Activated CD8-positive, alpha-beta T cell treated with anti-CD3 and anti-CD28 coated beads, Interleukin-2, amount 10 ng/mL, durations not matched to agents 7 days and 5 days (primary cell): ENCODE data around the gene IGFBP7. TPM values are rescaled to one million over a fixed set of nuclear protein-coding genes. Genes with fewer than 3 reads are reported as not detected.

Experiments used
- ATAC-seq: fragments of 150-1000 bp; cut with Tn5 transposase; one replicate; pipeline ENCODE4 v1.10.0; 2021; ENCODE audit warnings: moderate library complexity
- CTCF ChIA-PET: fragments of 350-600 bp; sonication (Branson Sonifier 250); formaldehyde crosslinking; loops from one replicate; lab custom pipeline; 2021; ENCODE audit warnings: antibody characterized with exemption; lab: Charles Lee
- POLR2A ChIA-PET: fragments of 350-600 bp; sonication (Branson Sonifier 250); formaldehyde crosslinking; loops from one replicate; lab custom pipeline; 2021; ENCODE audit warnings: antibody characterized with exemption; lab: Charles Lee
- DNase-seq: peaks from one replicate; pipeline ENCODE4 v3.0.0-alpha.2; 2020
- H3K27ac Mint-ChIP-seq: one replicate; pipeline ENCODE4 v1.8.0; 2021; ENCODE audit warnings: mild to moderate bottlenecking, mixed read lengths
- H3K27me3 Mint-ChIP-seq: one replicate; pipeline ENCODE4 v1.8.0; 2021; ENCODE audit warnings: low read depth, mixed read lengths
- H3K36me3 Mint-ChIP-seq: one replicate; pipeline ENCODE4 v1.8.0; 2021; ENCODE audit warnings: low read depth, mixed read lengths
- H3K4me1 Mint-ChIP-seq: one replicate; pipeline ENCODE4 v1.8.0; 2021; ENCODE audit warnings: low read depth, mixed read lengths
- H3K4me3 Mint-ChIP-seq: one replicate; pipeline ENCODE4 v1.8.0; 2021; ENCODE audit warnings: mild to moderate bottlenecking, mixed read lengths
- H3K9me3 Mint-ChIP-seq: one replicate; pipeline ENCODE4 v1.8.0; 2022; ENCODE audit warnings: mixed read lengths; ENCODE audit not compliant: insufficient read depth
- total RNA-seq, 2 experiments: library from RNA; stranded (reverse); gene quantifications; one replicate each; pipeline ENCODE4 v1.2.3, GENCODE V29; 2021

The IGFBP7 gene
- total RNA-seq, 2 experiments from 2014 or later = not detected

GRCh38 chr4:57078685-57079521 is 31.3 kb downstream of the IGFBP7 start:
- CTCF ChIA-PET = no interaction called here
- no peaks in the 10 kb centered on the region for H3K9me3 Mint-ChIP-seq
- POLR2A ChIA-PET = no interaction called here
- H3K36me3 Mint-ChIP-seq = no peaks in the 10 kb centered on the region
- no peak for ATAC-seq
- no peak for DNase-seq
- H3K27me3 Mint-ChIP-seq = peaks cover 26% of the 10 kb centered on the region
- H3K27ac Mint-ChIP-seq = no peak overlapping the region
- H3K4me3 Mint-ChIP-seq = no peak overlapping the region
- H3K4me1 Mint-ChIP-seq = no peaks in the 10 kb centered on the region

GRCh38 chr4:57077550-57078343 is 32.4 kb downstream of the IGFBP7 start:
- Mint-ChIP-seq H3K36me3 (no peaks in the 10 kb centered on the region), H3K27ac (no peak overlapping the region), H3K4me1 (no peaks in the 10 kb centered on the region), H3K27me3 (peaks cover 23% of the 10 kb centered on the region), H3K9me3 (no peaks in the 10 kb centered on the region), H3K4me3 (no peak overlapping the region)
- ChIA-PET CTCF (no interaction called here), POLR2A (no interaction called here)
- ATAC-seq (no peak), DNase-seq (no peak)

GRCh38 chr4:57076646-57077045 is 33.5 kb downstream of the IGFBP7 start:
- no peaks in the 10 kb centered on the region for H3K9me3 Mint-ChIP-seq
- POLR2A ChIA-PET = no interaction called here
- no peak for ATAC-seq
- no peak overlapping the region for H3K27ac Mint-ChIP-seq
- no peak overlapping the region for H3K4me3 Mint-ChIP-seq
- CTCF ChIA-PET = no interaction called here
- H3K27me3 Mint-ChIP-seq = peaks cover 21% of the 10 kb centered on the region
- H3K4me1 Mint-ChIP-seq = no peaks in the 10 kb centered on the region
- no peaks in the 10 kb centered on the region for H3K36me3 Mint-ChIP-seq
- no peak for DNase-seq

- Mint-ChIP-seq H3K4me1 (no peaks in the 10 kb centered on the region), H3K27ac (no peak overlapping the region), H3K9me3 (no peaks in the 10 kb centered on the region), H3K4me3 (no peak overlapping the region), H3K36me3 (no peaks in the 10 kb centered on the region), H3K27me3 (peaks cover 13% of the 10 kb centered on the region)
- ChIA-PET CTCF (no interaction called here), POLR2A (no interaction called here)
- ATAC-seq (no peak), DNase-seq (no peak)
These were observed 34.8 kb downstream of the IGFBP7 start for GRCh38 chr4:57075367-57075766.

GRCh38 chr4:57074744-57075143 is 35.4 kb downstream of the IGFBP7 start:
- no peak overlapping the region for H3K4me3 Mint-ChIP-seq
- POLR2A ChIA-PET = no interaction called here

GRCh38 chr4:57073559-57073958 is 36.6 kb downstream of the IGFBP7 start:
- Mint-ChIP-seq H3K27me3 (peaks cover 9% of the 10 kb centered on the region), H3K27ac (no peak overlapping the region), H3K4me1 (no peaks in the 10 kb centered on the region), H3K9me3 (no peaks in the 10 kb centered on the region), H3K4me3 (no peak overlapping the region), H3K36me3 (no peaks in the 10 kb centered on the region)
- no peak for DNase-seq
- no peak for ATAC-seq
- POLR2A ChIA-PET = no interaction called here
- CTCF ChIA-PET = no interaction called here

More at GRCh38 chr4:57074744-57075143, 35.4 kb downstream of the IGFBP7 start:
- Mint-ChIP-seq H3K27me3 (peaks cover 13% of the 10 kb centered on the region), H3K4me1 (no peaks in the 10 kb centered on the region), H3K27ac (no peak overlapping the region), H3K9me3 (no peaks in the 10 kb centered on the region), H3K36me3 (no peaks in the 10 kb centered on the region)
- DNase-seq (no peak), ATAC-seq (no peak)
- CTCF ChIA-PET = no interaction called here

GRCh38 chr4:57071326-57071725 is 38.9 kb downstream of the IGFBP7 start:
- ChIA-PET POLR2A (no interaction called here), CTCF (no interaction called here)
- ATAC-seq (no peak), DNase-seq (no peak)
- Mint-ChIP-seq H3K4me1 (no peaks in the 10 kb centered on the region), H3K27ac (no peak overlapping the region), H3K9me3 (no peaks in the 10 kb centered on the region), H3K36me3 (no peaks in the 10 kb centered on the region), H3K4me3 (no peak overlapping the region), H3K27me3 (peaks cover 6% of the 10 kb centered on the region)

GRCh38 chr4:57070461-57070860 is 39.7 kb downstream of the IGFBP7 start:
- DNase-seq (no peak), ATAC-seq (no peak)
- Mint-ChIP-seq H3K27ac (no peak overlapping the region), H3K9me3 (no peaks in the 10 kb centered on the region), H3K4me1 (no peaks in the 10 kb centered on the region), H3K27me3 (peaks cover 5% of the 10 kb centered on the region), H3K36me3 (no peaks in the 10 kb centered on the region), H3K4me3 (no peak overlapping the region)
- CTCF ChIA-PET = no interaction called here
- POLR2A ChIA-PET = no interaction called here

- no peak for ATAC-seq
- no peak overlapping the region for H3K27ac Mint-ChIP-seq
These were observed 41.8 kb downstream of the IGFBP7 start for GRCh38 chr4:57068237-57068981.

GRCh38 chr4:57065730-57066482 is 44.3 kb downstream of the IGFBP7 start:
- peaks cover 5% of the 10 kb centered on the region for H3K27me3 Mint-ChIP-seq
- H3K27ac Mint-ChIP-seq = no peak overlapping the region
- H3K4me1 Mint-ChIP-seq = no peaks in the 10 kb centered on the region
- no peaks in the 10 kb centered on the region for H3K9me3 Mint-ChIP-seq
- no peaks in the 10 kb centered on the region for H3K36me3 Mint-ChIP-seq
- no peak for ATAC-seq
- DNase-seq = no peak
- H3K4me3 Mint-ChIP-seq = no peak overlapping the region
- CTCF ChIA-PET = no interaction called here
- POLR2A ChIA-PET = no interaction called here

More at GRCh38 chr4:57068237-57068981, 41.8 kb downstream of the IGFBP7 start:
- ChIA-PET CTCF (interaction anchor here (1.2 kb wide), 1 partner anchor 95 kb away, joined by 4 read pairs; no protein-coding TSS in a partner anchor), POLR2A (interaction anchor here (0.6 kb wide), 1 partner anchor 64 kb away, joined by 5 read pairs; no protein-coding TSS in a partner anchor)
- H3K9me3 Mint-ChIP-seq = no peaks in the 10 kb centered on the region
- H3K36me3 Mint-ChIP-seq = no peaks in the 10 kb centered on the region
- H3K4me1 Mint-ChIP-seq = no peaks in the 10 kb centered on the region
- peaks cover 3% of the 10 kb centered on the region for H3K27me3 Mint-ChIP-seq
- no peak overlapping the region for H3K4me3 Mint-ChIP-seq
- no peak for DNase-seq
